ENCODE results near the gene PGM2. TPM values are rescaled to one million over a fixed set of nuclear protein-coding genes. Genes with fewer than 3 reads are reported as not detected.

The PGM2 gene
- polyA plus RNA-seq, 1 donor (not counting 4 experiments of a cell fraction or from before 2014, with no cell fraction given) = 45.0 TPM

DNA sequence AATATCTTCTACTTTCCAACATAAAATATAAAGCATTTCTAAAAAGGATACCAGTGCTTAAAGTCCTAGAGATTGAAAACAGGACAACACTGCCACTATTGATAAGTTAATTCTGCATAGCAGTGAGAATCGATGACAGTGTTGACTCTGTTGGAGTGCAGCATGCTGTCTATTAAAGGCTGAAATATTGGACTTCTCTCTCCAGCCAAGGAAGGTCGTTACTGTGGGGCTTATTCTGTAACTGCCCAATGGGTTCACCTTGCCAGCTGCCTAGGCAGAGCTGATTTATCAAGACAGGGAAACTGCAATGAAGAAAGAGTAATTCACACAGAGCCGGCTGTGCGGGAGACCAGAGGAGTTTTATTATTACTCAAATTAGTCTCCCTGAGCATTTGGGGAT is 37.7 kb upstream of the PGM2 start:
- dilution Hi-C loops (cut with MboI; ENCODE audit: extremely low pct_ligation_motif_present, low sequenced_read_pairs) = no loop called here
- Histone ChIP-seq H2AFZ (ENCODE audit: control insufficient read depth, low read length) (no peak overlapping the region), H4K20me1 (ENCODE audit: control insufficient read depth, extremely low read depth, insufficient read depth, low read length) (no peaks in the 10 kb centered on the region), H3K79me2 (ENCODE audit: control insufficient read depth, insufficient read depth, low read length) (no peaks in the 10 kb centered on the region), H3K4me3 (ENCODE audit: control insufficient read depth in 2 of 3, extremely low read depth in 1 of 3, insufficient read depth in 2 of 3, low read depth in 1 of 3, low read length in 3 of 3) (no peak overlapping the region), H3K9ac (ENCODE audit: control insufficient read depth, extremely low read depth, insufficient read depth, low read length) (no peak overlapping the region), H3K36me3 (ENCODE audit: control insufficient read depth in 2 of 2, extremely low read depth in 1 of 2, insufficient read depth in 2 of 2, low read length in 2 of 2) (no peaks in the 10 kb centered on the region), H3K9me1 (ENCODE audit: control insufficient read depth, extremely low read depth, insufficient read depth, low read length) (no peaks in the 10 kb centered on the region), H3K4me1 (ENCODE audit: control insufficient read depth, extremely low read depth, insufficient read depth, low read length) (no peaks in the 10 kb centered on the region), H3K9me3 (ENCODE audit: control insufficient read depth, low read depth, low read length) (no peaks in the 10 kb centered on the region), H3K27ac (ENCODE audit: control insufficient read depth, insufficient read depth, low read length) (no peak overlapping the region), H3K4me2 (ENCODE audit: control insufficient read depth, extremely low read depth, insufficient read depth, low read depth, low read length) (no peak overlapping the region), H3K27me3 (ENCODE audit: control insufficient read depth, extremely low read depth, insufficient read depth, low read length) (peaks cover 4% of the 10 kb centered on the region)
- TF ChIP-seq, protein P1, sequence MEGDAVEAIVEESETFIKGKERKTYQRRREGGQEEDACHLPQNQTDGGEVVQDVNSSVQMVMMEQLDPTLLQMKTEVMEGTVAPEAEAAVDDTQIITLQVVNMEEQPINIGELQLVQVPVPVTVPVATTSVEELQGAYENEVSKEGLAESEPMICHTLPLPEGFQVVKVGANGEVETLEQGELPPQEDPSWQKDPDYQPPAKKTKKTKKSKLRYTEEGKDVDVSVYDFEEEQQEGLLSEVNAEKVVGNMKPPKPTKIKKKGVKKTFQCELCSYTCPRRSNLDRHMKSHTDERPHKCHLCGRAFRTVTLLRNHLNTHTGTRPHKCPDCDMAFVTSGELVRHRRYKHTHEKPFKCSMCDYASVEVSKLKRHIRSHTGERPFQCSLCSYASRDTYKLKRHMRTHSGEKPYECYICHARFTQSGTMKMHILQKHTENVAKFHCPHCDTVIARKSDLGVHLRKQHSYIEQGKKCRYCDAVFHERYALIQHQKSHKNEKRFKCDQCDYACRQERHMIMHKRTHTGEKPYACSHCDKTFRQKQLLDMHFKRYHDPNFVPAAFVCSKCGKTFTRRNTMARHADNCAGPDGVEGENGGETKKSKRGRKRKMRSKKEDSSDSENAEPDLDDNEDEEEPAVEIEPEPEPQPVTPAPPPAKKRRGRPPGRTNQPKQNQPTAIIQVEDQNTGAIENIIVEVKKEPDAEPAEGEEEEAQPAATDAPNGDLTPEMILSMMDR (optimal IDR thresholded peaks at IDR 0.05 in 1 of 3, IDR thresholded peaks at IDR 0.05 in 1 of 3, conservative IDR thresholded peaks at IDR 0.05 in 1 of 3; ENCODE audit: extremely low read depth in 1 of 3, insufficient read depth in 2 of 3, low read length in 3 of 3) = no peak
- no peak for TF ChIP-seq EZH2 (IDR thresholded peaks at IDR 0.05; ENCODE audit: low read length)
- no peak for DNase-seq (ENCODE audit: low read depth, low spot score)
- no peak for FAIRE-seq

DNA sequence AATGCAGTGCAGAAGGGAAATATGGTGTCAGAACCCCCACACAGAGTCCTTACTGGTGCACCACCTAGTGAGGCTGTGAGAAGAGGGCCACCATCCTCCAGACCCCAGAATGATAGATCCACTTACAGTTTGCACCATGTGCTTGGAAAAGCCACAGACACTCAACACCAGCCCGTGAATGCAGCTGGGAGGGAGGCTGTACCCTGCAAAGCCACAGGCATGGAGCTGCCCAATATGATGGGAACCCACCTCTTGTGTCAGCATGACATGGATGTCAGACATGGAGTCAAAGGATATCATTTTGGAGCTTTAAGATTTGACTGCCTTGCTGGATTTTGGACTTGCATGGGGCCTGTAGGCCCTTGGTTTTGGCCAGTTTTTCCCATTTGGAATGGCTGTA is 34.2 kb upstream of the PGM2 start:
- dilution Hi-C loops (cut with MboI; ENCODE audit: extremely low pct_ligation_motif_present, low sequenced_read_pairs) = no loop called here
- Histone ChIP-seq H2AFZ (ENCODE audit: control insufficient read depth, low read length) (no peak overlapping the region), H3K9ac (ENCODE audit: control insufficient read depth, extremely low read depth, insufficient read depth, low read length) (no peak overlapping the region), H3K9me3 (ENCODE audit: control insufficient read depth, low read depth, low read length) (no peaks in the 10 kb centered on the region), H3K4me1 (ENCODE audit: control insufficient read depth, extremely low read depth, insufficient read depth, low read length) (no peaks in the 10 kb centered on the region), H3K36me3 (ENCODE audit: control insufficient read depth in 2 of 2, extremely low read depth in 1 of 2, insufficient read depth in 2 of 2, low read length in 2 of 2) (no peaks in the 10 kb centered on the region), H3K27me3 (ENCODE audit: control insufficient read depth, extremely low read depth, insufficient read depth, low read length) (no peaks in the 10 kb centered on the region), H3K4me2 (ENCODE audit: control insufficient read depth, extremely low read depth, insufficient read depth, low read depth, low read length) (no peak overlapping the region), H3K9me1 (ENCODE audit: control insufficient read depth, extremely low read depth, insufficient read depth, low read length) (no peaks in the 10 kb centered on the region), H4K20me1 (ENCODE audit: control insufficient read depth, extremely low read depth, insufficient read depth, low read length) (no peaks in the 10 kb centered on the region), H3K79me2 (ENCODE audit: control insufficient read depth, insufficient read depth, low read length) (no peaks in the 10 kb centered on the region), H3K27ac (ENCODE audit: control insufficient read depth, insufficient read depth, low read length) (no peak overlapping the region), H3K4me3 (ENCODE audit: control insufficient read depth in 2 of 3, extremely low read depth in 1 of 3, insufficient read depth in 2 of 3, low read depth in 1 of 3, low read length in 3 of 3) (no peak overlapping the region)
- FAIRE-seq (no peak), DNase-seq (ENCODE audit: low read depth, low spot score) (no peak)
- no peak for TF ChIP-seq EZH2 (IDR thresholded peaks at IDR 0.05; ENCODE audit: low read length)
- TF ChIP-seq, protein P1 (optimal IDR thresholded peaks at IDR 0.05 in 1 of 3, IDR thresholded peaks at IDR 0.05 in 1 of 3, conservative IDR thresholded peaks at IDR 0.05 in 1 of 3; ENCODE audit: extremely low read depth in 1 of 3, insufficient read depth in 2 of 3, low read length in 3 of 3) = no peak
